NCI-H187 (cell line): ENCODE measurements around the gene POLD2.

Experiments used
- DNase-seq, 2 experiments: peaks; one replicate each; lab custom pipeline; 2025; lab: John Stamatoyannopoulos, UW

The POLD2 gene

DNA sequence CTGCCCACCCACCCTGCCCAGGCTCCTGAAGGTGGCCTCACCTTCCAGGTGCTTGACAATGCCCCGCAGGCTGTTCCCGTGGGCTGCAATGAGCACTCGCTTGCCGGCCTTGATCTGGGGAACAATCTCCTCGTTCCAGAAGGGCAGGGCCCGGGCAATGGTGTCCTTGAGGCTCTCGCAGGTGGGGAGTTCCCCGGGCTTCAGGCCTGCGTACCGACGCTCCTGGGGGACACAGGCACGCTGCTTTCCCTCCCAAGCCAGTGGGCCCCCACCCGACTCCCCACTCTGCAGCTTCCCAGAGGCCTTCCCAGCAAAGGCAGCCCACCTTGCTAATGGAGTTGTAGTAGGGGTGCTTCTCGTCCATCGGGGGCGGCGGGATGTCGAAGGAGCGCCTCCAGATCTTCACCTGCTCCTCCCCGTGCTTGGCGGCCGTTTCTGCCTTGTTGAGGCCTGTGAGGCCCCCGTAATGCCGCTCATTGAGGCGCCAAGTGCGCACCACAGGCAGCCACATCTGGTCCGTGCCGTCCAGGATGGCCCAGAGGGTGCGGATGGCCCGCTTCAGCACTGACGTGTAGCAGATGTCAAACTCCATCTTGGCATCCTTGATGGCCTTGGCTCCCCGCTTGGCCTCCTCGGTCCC is 58.4 kb downstream of the POLD2 start:
- no peak for DNase-seq
